ENCODE data around the gene ING5.
A peak's percentile ranks its signal among the peaks of the same experiment; 100 is the strongest.
"Not testable (repeated sequence)": the region's sequence is repeated elsewhere in the genome, so short reads cannot be mapped to it uniquely, and the experiment has no call there.

ING5 gene

DNA sequence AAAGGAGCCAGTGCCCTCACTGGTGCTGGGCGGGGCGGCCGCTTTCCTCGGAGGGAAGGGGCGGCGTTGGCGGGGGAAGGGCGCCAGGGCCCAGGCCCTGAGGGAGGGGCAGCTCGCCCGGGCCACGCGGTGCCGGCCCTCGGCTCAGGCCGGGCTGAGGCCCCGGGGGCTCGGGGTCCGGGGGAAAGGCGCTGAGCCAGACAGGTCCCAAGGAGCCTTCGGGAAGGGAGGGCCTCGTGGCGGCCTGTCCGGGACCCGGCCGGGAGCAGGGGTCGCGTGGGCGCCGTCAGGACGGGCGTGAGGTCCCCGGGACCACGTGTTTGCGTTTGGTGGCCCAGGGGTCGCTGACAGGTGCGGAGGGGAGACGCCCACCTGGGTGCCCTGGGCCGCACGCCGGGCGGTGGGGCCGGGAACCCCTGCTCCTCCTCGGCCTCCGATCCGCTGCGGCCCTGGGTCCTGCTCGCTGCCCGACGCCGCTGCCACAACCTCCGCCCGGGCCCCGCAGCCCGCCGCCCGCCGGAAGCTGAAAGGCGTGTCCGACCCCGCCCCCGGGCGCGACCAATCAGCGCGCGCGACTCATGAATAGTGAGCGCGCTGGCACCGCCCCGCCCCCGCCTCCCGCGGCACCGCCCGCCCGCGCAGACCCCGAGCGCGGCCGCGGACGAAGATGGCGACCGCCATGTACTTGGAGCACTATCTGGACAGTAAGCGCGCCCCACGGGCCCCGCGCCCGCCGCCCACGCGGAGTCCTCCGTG is at the start of gene ING5:
Gene ING5 (plus strand): TSS at position 641 of the 756 bp plus-strand sequence. CDS start 27 bp downstream, at position 668.
- DNase-seq (ENCODE audit: low read depth): peak; percentile 95

DNA sequence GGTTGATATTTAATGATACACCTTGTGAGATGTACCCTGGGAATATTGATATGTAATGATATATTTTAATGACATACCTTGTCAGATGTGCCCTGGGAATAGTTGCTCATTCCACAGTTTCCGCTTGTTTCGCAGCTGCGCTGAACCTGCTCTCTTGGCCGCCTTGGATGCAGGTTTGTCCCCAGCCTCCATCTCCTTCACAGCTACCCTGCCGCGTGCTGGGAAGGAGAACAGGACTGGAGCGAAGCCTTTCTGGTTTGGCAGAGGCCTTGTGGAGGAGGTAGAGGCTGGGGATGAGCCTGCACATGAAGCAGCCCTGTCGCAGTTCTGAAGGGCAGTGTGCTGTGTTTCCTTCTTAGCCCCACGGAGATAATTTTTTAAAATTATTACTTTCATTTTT is 49.7 kb upstream of the ING5 start:
- no peak for DNase-seq (ENCODE audit: low read depth)

DNA sequence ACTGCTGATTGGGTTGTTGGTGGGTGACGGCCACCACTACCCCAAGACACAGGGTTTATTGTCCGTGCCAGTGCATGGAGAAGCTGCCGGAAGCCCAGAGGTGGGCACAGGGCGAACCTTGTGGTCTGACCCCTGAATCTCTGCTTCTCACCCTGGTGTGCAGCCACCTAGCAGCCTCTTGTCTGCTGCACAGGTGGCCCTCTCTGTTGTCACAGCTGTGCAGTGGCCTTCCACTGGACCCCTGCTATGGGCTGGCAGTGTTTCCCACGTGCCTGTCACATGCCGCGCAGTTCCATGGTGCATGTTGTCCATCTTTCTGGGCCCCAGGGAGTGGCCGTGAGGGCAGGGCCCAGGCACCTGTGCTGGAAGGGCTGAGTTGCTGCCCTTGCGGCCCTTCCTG is 49.1 kb upstream of the ING5 start:
- DNase-seq (ENCODE audit: low read depth): no peak

DNA sequence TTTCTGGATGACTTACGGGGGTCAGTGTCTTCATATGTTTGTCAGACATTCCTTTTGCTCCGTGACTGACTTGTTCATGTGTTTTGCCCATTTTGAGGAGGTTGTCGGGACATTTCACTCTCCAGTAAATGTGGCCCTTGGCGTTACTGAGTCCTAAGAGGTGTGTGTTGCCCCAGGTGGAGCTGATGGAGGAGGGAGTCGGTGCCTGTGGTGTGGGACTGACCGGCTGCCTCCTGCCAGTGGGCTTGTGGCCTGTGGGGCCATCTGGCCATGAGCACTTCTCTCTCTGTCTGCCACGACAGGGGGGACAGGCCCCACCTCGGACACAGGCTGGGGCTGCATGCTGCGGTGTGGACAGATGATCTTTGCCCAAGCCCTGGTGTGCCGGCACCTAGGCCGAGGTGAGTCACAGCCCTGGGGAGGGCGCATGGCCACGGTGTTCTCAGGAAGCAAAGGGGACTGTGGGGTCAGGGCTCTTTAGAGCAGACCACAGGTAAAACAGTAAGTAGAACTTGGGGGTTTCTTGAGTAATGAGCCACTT is 48.6 kb upstream of the ING5 start:
- no peak for DNase-seq (ENCODE audit: low read depth)

DNA sequence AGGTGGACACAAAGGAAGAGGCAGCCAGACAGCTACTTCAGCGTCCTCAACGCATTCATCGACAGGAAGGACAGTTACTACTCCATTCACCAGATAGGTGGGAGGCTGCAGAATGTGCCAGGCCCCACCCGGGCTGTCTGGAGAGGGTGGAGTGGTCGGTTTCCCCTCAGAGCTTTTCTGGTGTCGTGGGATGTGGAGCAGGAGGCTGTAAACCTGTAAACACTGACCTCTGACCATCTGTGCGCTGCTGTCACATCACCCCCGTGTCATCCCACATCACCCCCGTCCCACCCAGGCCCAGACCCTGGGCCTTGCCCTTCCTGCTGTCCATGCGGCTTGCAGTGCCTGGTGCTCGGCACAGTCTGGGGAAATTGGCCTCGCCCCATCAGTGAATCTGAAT is 47.3 kb upstream of the ING5 start:
- DNase-seq (ENCODE audit: low read depth): no peak

DNA sequence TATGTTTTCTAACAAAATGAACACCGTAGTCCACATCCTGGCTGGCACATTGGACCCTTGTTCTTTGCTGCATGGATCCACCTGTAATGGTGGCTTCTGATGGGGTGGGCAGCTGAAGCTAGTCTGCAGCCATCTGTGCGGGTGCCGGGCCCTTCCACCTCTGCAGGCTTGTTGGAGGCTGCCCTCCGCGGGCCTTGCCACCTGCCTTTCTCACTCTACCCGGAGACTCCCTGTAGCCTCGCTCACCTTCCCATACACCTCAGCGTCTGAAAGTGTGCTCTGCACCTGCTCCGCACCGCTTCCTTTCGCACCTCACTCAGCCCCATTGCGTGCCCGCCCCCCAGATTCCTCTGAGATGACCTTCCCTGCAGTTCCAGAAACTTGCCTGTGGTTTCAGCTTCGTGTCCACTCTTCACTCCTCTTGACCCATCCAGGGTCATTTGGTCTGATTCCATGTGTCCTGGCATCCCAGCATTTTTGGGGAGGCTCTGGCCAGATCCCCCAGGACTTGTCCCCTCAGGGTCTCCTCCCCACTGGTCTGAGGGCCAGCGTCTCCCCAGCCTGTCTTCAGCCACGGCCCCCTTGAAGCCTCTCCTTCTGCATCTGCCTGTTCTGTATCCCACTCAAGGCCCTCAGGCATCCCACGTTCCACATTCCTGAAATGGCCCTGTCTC is 46.2 kb upstream of the ING5 start:
- no peak for DNase-seq (ENCODE audit: low read depth)

DNA sequence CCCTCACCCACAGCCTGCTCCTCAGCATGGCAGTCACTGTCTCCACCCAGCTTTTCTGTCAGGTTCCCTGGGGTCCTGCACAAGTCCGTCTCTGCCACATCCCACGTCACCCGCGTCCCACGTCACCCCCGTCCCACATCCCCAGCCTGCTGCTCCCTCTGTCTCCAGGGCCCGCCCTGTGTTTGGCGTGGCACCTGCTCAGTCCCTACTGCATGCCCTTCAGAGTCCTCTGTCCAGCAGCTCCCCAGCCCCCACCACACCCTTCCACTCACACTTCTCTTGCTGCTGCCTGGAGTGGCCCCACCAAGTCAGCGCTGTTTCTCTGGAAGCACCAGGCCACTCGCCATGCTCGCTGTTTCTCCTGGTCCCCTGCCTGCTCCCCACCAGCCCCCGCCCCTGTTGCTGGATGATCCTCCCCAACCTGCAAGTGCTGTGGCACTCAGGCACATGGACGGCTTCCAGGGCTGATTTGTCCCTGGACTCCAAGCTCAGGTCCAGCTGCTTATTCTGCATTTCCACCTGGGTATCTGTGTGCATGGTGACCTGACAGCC is 45.6 kb upstream of the ING5 start:
- DNase-seq (ENCODE audit: low read depth): no peak

DNA sequence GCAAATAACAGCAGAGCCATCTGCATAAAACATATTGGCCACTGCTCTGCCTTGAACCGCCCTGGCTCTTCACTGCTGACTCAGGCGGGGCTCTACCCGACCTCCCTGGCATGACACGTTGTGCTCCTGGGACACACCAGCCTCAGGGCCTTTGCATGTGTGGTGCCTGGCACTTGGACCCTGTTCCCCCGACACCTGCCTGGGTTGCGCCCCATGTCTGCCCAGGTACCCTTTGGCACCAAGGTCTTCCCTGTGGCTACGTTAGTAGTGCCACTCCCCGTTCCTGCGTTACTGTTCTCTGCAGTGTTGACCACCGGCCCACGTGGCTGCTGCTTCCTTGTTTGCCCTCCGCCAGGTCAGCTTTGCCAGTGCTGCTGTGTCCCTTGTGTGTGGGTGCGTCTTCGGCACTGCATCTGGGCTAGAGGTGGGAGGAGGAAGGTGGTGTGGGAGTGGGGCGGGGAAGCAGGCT is 44.0 kb upstream of the ING5 start:
- DNase-seq (ENCODE audit: low read depth): no peak

DNA sequence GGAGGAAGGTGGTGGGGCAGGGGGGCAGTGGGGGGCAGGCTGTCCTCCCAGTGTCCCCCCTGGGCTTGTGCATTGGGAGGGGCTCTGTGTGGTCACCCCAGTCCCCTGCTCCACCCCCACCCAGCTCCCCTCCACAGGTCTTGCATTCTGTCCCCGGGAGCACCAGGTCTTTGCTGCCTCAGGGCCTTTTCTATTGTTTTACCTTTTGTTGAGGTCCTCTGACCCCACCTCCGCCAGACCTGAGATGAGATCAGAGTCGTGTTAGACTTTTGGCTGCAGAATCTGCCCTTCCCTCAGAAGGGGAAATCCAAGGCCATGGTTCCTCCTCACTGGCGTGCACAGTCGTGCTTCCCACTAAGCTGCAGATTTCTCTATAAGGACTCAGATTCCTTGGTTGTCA is 43.5 kb upstream of the ING5 start:
- no peak for DNase-seq (ENCODE audit: low read depth)

DNA sequence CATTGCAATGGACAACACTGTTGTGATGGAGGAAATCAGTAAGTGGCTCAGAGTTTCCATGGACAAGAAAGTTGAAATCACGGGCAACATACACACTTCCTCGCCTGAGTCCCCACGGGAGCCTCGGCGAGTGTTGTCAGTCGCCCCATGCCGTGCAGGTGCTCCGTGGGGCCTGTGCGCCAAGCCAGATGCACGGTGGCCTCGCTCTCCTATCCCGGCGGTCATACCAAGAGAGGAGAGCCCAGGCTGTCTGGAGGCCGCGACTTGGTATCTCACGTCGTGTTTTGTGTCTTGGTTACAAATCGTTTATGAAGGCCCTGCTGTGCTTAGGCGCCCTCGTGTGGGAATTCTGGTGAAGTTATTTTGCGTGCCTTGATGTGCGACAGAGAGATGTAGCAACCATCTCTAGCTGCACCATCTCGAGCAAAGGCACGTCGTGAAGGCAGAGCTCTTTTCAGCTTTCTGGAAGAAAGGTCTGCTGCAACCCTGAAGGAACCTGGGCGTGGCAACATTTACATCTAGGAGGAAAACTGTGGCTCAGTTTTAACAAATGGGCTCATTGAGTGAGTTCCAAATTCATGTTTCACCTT is 42.6 kb upstream of the ING5 start:
- no peak for DNase-seq (ENCODE audit: low read depth)

DNA sequence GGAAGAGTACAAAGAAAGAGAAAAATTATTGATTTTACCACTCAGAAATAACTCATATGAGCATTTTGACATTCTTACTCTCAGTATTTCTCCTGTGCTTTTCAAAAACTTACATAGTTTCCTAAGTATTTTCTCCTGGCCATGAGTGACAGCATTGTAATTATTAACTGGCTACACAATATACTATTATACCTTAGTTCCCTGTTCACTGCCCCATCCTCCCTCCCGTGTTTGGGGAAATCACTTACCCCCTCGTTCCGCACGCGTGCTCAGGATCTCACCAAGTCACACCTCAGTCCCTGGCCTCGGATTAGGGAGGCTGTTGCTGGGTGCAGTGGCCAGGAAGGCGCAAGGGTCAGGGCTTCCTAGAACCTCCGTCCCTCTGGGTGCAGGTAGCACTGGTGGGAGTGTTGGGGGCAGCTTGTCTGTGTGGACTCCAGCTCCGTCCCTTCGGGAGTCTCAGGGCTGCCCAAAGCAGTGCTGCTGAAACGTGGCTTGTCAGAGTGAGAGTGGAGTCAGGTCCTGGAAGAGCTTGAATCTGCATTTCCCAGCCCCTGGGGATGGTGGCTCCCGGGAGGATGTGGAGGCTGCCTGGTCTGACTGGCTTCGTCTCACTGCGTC is 41.1 kb upstream of the ING5 start:
- DNase-seq (ENCODE audit: low read depth): no peak

DNA sequence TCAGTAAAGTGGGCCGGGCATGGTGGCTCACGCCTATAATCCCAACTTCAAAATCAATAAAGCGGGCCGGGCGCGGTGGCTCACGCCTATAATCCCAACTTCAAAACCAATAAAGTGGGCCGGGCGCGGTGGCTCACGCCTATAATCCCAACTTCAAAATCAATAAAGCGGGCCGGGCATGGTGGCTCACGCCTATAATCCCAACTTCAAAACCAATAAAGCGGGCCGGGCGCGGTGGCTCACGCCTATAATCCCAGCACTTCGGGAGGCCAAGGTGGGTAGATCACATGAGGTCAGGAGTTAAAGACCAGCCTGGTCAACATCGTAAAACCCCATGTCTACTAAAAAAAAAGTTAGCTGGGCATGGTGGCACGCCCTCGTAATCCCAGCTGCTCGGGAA is 39.1 kb upstream of the ING5 start:
- DNase-seq (ENCODE audit: low read depth): not testable (repeated sequence)

DNA sequence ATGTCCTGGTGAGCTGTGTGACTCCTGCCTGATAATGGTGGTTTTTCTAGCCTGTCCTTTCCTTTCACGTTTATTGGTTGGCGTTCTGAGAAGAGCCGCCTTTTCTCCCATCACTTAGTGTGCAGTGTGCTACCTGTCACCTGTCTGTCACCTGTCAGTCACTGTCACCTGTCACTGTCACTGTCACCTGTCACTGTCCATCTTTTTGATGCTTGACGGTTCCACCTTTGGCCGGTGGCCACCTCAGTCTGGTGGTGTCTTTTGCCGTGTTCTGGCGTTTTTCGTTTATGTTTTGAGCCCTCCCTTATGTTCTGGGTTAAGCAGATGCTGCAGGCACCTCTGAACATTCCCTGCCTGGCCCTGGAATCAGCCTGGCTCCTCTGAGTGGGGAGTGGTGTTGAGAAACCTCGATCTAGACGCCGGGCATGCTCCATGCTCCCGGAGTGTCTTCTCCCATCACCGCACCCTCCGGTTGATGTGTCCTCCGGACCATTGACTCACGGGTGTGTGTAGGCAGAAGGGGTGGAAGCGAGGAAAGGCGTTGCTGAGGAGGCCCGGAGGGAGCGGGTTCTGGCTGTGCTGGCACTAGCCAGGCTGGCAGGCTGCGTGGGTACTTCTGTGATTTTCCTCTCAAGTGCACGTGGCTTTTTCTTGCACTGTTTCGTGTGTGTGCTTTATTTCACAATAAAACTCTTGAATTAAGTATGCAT is 36.0 kb upstream of the ING5 start:
- no peak for DNase-seq (ENCODE audit: low read depth)

DNA sequence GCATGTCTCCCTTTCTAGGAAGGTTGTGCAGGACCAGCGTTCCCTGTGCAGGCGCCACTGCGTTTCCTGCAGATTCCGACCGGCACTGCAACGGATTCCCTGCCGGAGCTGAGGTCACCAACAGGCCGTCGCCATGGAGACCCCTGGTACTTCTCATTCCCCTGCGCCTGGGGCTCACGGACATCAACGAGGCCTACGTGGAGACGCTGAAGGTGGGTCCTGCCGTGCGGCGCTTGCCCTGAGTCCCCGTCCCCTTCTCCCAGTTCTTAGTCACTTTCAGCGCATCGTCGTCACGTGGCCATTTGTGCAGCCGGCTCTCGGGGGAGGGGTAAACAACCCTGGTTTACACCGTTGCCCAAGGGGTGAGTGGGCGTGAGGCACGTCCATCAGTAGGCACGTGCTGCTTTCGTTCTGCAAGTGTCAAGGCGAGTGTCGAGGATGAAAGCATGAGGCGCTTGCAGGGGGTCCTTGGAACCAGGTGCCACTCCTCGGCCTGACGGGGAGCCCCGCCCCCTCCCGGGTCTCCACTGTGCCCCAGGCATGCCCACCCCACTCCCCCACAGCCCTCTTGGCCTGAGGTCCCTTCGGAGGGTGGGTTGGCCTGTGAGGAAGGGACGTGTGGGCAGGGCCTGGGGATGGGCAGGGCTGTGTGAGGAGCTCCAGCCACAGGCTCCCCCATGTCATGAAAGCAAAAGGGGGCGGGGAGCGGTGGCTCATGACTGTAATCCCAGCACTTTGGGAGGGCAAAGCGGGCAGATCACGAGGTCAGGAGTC is 35.0 kb upstream of the ING5 start:
- no peak for DNase-seq (ENCODE audit: low read depth)

DNA sequence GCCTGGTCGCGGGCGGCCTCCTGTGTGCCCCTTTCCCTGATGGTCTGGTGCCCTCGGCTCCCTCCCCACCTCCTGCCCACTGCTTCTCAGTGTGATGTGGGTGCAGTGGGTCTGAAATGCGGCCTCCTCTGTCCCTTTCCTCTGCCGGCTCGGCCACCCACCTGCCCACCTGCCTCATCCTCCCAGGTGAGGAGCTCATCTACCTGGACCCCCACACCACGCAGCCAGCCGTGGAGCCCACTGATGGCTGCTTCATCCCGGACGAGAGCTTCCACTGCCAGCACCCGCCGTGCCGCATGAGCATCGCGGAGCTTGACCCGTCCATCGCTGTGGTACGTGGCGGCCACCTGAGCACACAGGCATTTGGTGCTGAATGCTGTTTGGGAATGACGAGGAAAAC is 33.5 kb upstream of the ING5 start:
- no peak for DNase-seq (ENCODE audit: low read depth)

DNA sequence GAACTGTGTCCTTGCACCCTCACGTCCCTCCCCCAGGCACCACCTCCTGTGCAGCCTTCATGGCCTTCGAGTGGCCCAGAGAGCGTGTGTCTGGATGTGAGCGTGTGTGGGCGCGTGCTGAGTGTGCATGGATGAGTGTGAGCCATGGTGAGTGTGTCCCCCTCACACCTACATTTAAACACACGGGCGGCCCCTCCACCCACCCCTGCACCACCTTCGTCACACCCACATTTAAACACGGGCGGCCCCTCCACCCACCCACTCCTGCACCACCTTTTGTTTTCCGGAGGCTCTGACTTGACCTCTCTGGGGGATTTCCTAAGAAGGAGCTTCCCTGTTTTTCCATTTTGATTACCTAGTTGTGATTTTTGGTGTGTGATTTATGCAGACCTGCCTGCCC is 33.0 kb upstream of the ING5 start:
- no peak for DNase-seq (ENCODE audit: low read depth)

DNA sequence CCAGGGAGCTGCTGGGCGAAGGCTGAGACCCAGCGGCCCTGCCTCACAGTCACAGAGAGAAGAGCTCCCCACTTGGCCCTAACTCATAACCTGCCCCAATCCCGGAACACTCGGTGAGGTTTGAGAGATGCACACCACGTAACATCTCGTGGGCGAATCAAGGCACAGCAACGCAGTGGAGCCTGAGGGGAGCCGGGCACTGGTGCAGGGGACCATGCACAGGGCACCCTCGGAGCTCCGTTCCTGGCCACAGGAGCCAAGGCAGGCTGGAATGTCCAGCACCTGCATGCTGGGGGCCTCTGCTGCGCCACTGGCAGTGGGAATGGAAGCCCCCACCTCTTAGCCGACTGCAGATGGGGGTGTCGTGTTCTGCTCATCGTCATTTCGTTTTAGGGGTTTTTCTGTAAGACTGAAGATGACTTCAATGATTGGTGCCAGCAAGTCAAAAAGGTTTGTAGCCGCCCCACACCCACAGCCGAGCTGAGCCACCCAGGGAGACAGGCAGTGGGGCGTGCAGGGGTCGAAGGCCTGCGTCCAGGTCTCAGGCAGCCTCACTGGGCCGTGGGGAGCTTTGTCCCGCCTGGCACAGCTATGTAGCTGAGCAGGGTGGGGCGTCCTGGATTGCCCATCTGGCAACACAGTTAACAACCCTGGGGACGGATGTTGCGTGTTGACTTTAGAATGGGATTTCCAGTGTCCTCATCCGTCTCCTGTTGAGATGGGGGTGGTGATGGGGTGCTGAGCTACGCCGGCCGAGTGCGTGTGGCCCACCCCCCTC is 31.3 kb upstream of the ING5 start:
- DNase-seq (ENCODE audit: low read depth): no peak

DNA sequence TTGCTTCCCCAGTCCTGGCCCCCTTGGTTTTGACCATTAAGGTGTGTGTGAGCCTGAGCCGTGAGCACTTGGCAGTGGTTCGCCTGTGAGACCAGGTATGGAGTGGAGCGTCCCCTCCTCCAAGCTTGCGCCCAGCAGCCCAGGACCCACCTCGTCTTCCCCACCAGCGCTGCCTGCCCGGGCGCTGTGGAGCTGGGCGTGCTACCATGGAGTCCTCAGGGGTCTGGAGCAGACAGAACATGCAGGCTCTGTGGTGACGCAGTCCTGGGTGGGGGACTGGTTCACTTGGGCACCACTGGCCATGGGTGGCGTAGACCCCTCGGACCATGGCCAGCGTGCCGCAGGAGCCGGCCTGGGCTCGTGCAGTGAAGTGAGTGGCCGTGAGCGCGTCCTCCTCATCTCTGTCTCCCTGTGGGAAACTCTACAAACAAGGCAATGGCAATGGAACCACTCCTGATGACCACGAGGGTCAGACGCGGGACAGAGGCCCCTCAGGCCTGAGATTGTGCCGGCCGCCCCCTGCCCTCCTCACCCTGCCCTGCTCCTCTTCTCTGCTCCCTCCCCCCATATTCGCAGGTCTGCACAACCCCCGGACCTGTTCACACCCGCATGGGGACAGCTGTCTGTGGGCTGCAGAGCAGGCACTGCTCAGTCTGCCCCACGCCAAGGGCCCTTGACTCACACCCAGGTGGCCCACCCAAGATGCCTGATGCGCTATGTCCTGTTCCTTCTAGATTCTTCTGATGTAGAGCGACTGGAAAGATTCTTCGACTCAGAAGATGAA is 30.2 kb upstream of the ING5 start:
- no peak for DNase-seq (ENCODE audit: low read depth)

Measured in stimulated activated CD4-positive, alpha-beta T cell treated with anti-CD3 and anti-CD28 coated beads, Interleukin-2, amount 100 ng/mL, for 4 hours (primary cell).